ENCODE results near the gene DCST2.
A peak's percentile ranks its signal among the peaks of the same experiment; 100 is the strongest.

Gene DCST2

GRCh38 chr1:154974808-154975408, 58.7 kb downstream of the DCST2 start:
- peaks cover 18% of the 10 kb centered on the region; the same call in 1 of the 2 replicates for H3K36me3 ChIP-seq (ENCODE audit: insufficient read depth, low read length)
- no peak for TF ChIP-seq CTCF (conservative IDR thresholded peaks at IDR 0.05; ENCODE audit: low read length)
- no peak for TF ChIP-seq EZH2phosphoT487 (IDR thresholded peaks at IDR 0.05; ENCODE audit: borderline replicate concordance)
- H3K4me1 ChIP-seq (ENCODE audit: insufficient read depth, low read length, poor library complexity, severe bottlenecking), result peaks cover 45% of the 10 kb centered on the region
- peak overlapping the region; percentile 89 for H3K4me2 ChIP-seq (ENCODE audit: low read depth, low read length, poor library complexity, severe bottlenecking)
- H3K4me3 ChIP-seq (ENCODE audit: low read length, poor library complexity, severe bottlenecking), result peak overlapping the region; percentile 94
- peaks cover 3% of the 10 kb centered on the region; the same call in 1 of the 2 replicates for H3F3A ChIP-seq (ENCODE audit: low read depth)
- no peaks in the 10 kb centered on the region for H3K9me3 ChIP-seq (ENCODE audit: insufficient read depth, low read depth, low read length)
- H3K79me2 ChIP-seq (ENCODE audit: insufficient read depth, low read length), result peaks cover 78% of the 10 kb centered on the region
- peak overlapping the region; percentile 35; the same call in 1 of the 2 replicates for H2AFZ ChIP-seq (ENCODE audit: low read length)
- no peaks in the 10 kb centered on the region for H3K9me2 ChIP-seq (replicated peaks; ENCODE audit: low read depth, low read length)
- H3K27me3 ChIP-seq (ENCODE audit: insufficient read depth, low read length, poor library complexity, severe bottlenecking), result no peaks in the 10 kb centered on the region
- H4K20me1 ChIP-seq (ENCODE audit: insufficient read depth, low read length, poor library complexity, severe bottlenecking), result peaks cover 36% of the 10 kb centered on the region
- H3K9ac ChIP-seq (ENCODE audit: low read depth, low read length, poor library complexity, severe bottlenecking), result peak overlapping the region; percentile 95

- peaks cover 3% of the 10 kb centered on the region; the same call in 1 of the 2 replicates for H3F3A ChIP-seq (ENCODE audit: low read depth)
- H3K79me2 ChIP-seq (ENCODE audit: insufficient read depth, low read length), result peaks cover 79% of the 10 kb centered on the region
- peak within 1 kb of the TSS; percentile 89 for H3K4me2 ChIP-seq (ENCODE audit: low read depth, low read length, poor library complexity, severe bottlenecking)
- peak within 1 kb of the TSS; percentile 94 for H3K4me3 ChIP-seq (ENCODE audit: low read length, poor library complexity, severe bottlenecking)
- no peaks in the 10 kb centered on the region for H3K27me3 ChIP-seq (ENCODE audit: insufficient read depth, low read length, poor library complexity, severe bottlenecking)
- H2AFZ ChIP-seq (ENCODE audit: low read length), result peak within 1 kb of the TSS; percentile 47; the same call in 1 of the 2 replicates
- H4K20me1 ChIP-seq (ENCODE audit: insufficient read depth, low read length, poor library complexity, severe bottlenecking), result peaks cover 36% of the 10 kb centered on the region
- H3K9ac ChIP-seq (ENCODE audit: low read depth, low read length, poor library complexity, severe bottlenecking), result peak within 1 kb of the TSS; percentile 95
- H3K9me3 ChIP-seq (ENCODE audit: insufficient read depth, low read depth, low read length), result no peaks in the 10 kb centered on the region
- H3K36me3 ChIP-seq (ENCODE audit: insufficient read depth, low read length), result peaks cover 13% of the 10 kb centered on the region; the same call in 1 of the 2 replicates
- H3K9me2 ChIP-seq (replicated peaks; ENCODE audit: low read depth, low read length), result no peaks in the 10 kb centered on the region
- TF ChIP-seq EZH2phosphoT487 (IDR thresholded peaks at IDR 0.05; ENCODE audit: borderline replicate concordance), result no peak
- TF ChIP-seq CTCF (conservative IDR thresholded peaks at IDR 0.05; ENCODE audit: low read length), result no peak
- peaks cover 51% of the 10 kb centered on the region for H3K4me1 ChIP-seq (ENCODE audit: insufficient read depth, low read length, poor library complexity, severe bottlenecking)
Measured at GRCh38 chr1:154974102-154974807, 59.3 kb downstream of the DCST2 start, which contains the start of gene CKS1B. TSS of gene CKS1B (plus strand) at chr1:154974681. CDS start at chr1:154974746, 65 bp downstream.

GRCh38 chr1:154973344-154974101, 60.1 kb downstream of the DCST2 start:
- no peaks in the 10 kb centered on the region for H3K27me3 ChIP-seq (ENCODE audit: insufficient read depth, low read length, poor library complexity, severe bottlenecking)
- H3K4me2 ChIP-seq (ENCODE audit: low read depth, low read length, poor library complexity, severe bottlenecking), result peak overlapping the region; percentile 73
- peak overlapping the region; percentile 47; the same call in 1 of the 2 replicates for H2AFZ ChIP-seq (ENCODE audit: low read length)
- H3K79me2 ChIP-seq (ENCODE audit: insufficient read depth, low read length), result peaks cover 82% of the 10 kb centered on the region
- H3K4me1 ChIP-seq (ENCODE audit: insufficient read depth, low read length, poor library complexity, severe bottlenecking), result peaks cover 56% of the 10 kb centered on the region
- no peak for TF ChIP-seq EZH2phosphoT487 (IDR thresholded peaks at IDR 0.05; ENCODE audit: borderline replicate concordance)
- TF ChIP-seq CTCF (conservative IDR thresholded peaks at IDR 0.05; ENCODE audit: low read length), result peak; percentile 31; the same call in 1 of the 2 replicates
- no peaks in the 10 kb centered on the region for H3K9me3 ChIP-seq (ENCODE audit: insufficient read depth, low read depth, low read length)
- H3K9me2 ChIP-seq (replicated peaks; ENCODE audit: low read depth, low read length), result no peaks in the 10 kb centered on the region
- peak overlapping the region; percentile 94 for H3K4me3 ChIP-seq (ENCODE audit: low read length, poor library complexity, severe bottlenecking)
- H4K20me1 ChIP-seq (ENCODE audit: insufficient read depth, low read length, poor library complexity, severe bottlenecking), result peaks cover 36% of the 10 kb centered on the region
- peak overlapping the region; percentile 95 for H3K9ac ChIP-seq (ENCODE audit: low read depth, low read length, poor library complexity, severe bottlenecking)
- H3F3A ChIP-seq (ENCODE audit: low read depth), result peaks cover 3% of the 10 kb centered on the region; the same call in 1 of the 2 replicates
- peaks cover 9% of the 10 kb centered on the region; the same call in 1 of the 2 replicates for H3K36me3 ChIP-seq (ENCODE audit: insufficient read depth, low read length)
